Thyroid gland (tissue), 4 donors: Measurements from ENCODE around the gene HHAT.

Experiments
- POLR2A ChIP-seq, 2 donors: fragments of 450-650 bp; IDR thresholded peaks; one replicate each; pipeline ENCODE4 v1.6.1; 2017; ENCODE audit warnings: antibody characterized with exemption in 2 of 2, mild to moderate bottlenecking in 2 of 2, moderate library complexity in 1 of 2
- TF ChIP-seq, protein P1 (sequence below), 6 experiments: fragments of 200-600 bp in 3 of 6; fragments of 450-650 bp in 3 of 6; sonication (generic) in 3 of 6; IDR thresholded peaks; one replicate each; pipeline ENCODE4 v1.5.1; 2016 to 2019; ENCODE audit warnings: antibody characterized with exemption in 6 of 6, mild to moderate bottlenecking in 2 of 6, inconsistent platforms in 1 of 6, moderate library complexity in 1 of 6

DNA sequence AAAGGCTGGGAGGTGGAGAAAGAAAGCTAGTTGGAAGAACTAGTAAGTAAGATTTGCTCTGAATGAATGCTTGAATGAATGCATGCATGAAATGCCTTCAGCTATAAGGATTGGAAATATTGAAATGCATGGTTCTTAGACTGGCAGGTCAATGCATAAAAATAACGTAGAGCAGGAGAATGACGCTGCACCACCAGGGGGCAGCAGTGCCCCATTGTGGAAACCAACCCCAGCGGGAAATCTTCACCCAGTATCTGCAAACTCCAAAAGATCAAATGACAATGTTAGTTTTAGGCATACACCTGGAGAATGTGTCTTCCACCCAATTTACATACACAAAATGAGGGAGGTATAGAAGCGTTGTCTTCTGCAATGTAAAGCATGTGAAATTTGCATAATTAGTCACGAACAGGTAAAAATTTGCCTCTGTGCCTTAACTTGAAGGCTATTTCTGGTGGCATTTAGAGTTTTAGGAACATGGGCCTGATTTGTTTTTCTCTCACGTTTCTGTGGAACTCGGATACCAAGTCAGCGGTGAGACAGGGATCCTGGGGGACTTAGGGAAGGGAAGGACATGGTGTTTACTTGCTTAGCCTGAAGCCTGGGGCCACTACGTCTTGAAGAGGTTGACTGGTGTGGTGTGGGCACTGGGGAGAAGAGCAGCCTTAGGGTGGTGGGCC lies 78.6 kb downstream of the HHAT start:
- TF ChIP-seq, protein P1, sequence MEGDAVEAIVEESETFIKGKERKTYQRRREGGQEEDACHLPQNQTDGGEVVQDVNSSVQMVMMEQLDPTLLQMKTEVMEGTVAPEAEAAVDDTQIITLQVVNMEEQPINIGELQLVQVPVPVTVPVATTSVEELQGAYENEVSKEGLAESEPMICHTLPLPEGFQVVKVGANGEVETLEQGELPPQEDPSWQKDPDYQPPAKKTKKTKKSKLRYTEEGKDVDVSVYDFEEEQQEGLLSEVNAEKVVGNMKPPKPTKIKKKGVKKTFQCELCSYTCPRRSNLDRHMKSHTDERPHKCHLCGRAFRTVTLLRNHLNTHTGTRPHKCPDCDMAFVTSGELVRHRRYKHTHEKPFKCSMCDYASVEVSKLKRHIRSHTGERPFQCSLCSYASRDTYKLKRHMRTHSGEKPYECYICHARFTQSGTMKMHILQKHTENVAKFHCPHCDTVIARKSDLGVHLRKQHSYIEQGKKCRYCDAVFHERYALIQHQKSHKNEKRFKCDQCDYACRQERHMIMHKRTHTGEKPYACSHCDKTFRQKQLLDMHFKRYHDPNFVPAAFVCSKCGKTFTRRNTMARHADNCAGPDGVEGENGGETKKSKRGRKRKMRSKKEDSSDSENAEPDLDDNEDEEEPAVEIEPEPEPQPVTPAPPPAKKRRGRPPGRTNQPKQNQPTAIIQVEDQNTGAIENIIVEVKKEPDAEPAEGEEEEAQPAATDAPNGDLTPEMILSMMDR (IDR thresholded peaks at IDR 0.05): peak; percentile 78 to 96 (median 88)
- TF ChIP-seq POLR2A (IDR thresholded peaks at IDR 0.05): no peak
